HEK293 (cell line): ENCODE results near the gene ADCK2.

ENCODE experiments used
- CTCF ChIA-PET: fragments of 350-600 bp; formaldehyde crosslinking; extraction: SDS; loops from one replicate; lab custom pipeline; 2021; ENCODE audit warnings: antibody characterized with exemption; lab: Yijun Ruan, JAX
- POLR2A ChIA-PET: fragments of 300-600 bp; formaldehyde crosslinking; extraction: SDS; loops from one replicate; lab custom pipeline; 2020; ENCODE audit warnings: antibody characterized with exemption, inconsistent platforms; lab: Yijun Ruan, JAX
- H3K27ac ChIP-seq: fragments of 200-500 bp; sonication (Bioruptor generic); 2 replicates; pipeline ENCODE4 v1.5.1; 2014; ENCODE audit warnings: low read depth, low read length, control low read depth, inconsistent platforms; ENCODE audit errors: extremely low read depth
- H3K36me3 ChIP-seq, 2 experiments: fragments of 200-500 bp in 1 of 2; sonication (Bioruptor generic) in 1 of 2; 1 replicate in 1 of 2; 2 replicates in 1 of 2; pipeline ENCODE4 v1.5.1; 2014 to 2017; ENCODE audit warnings: inconsistent platforms in 2 of 2, low read length in 2 of 2; ENCODE audit not compliant: control insufficient read depth in 2 of 2, insufficient read depth in 1 of 2
- H3K4me1 ChIP-seq: fragments of 200-500 bp; sonication (Bioruptor generic); 2 replicates; pipeline ENCODE4 v1.5.1; 2014; ENCODE audit warnings: mild to moderate bottlenecking, low read length, inconsistent platforms; ENCODE audit not compliant: control insufficient read depth, insufficient read depth
- H3K4me3 ChIP-seq: 2 replicates; pipeline ENCODE4 v1.5.1; 2011; ENCODE audit warnings: low read depth, mild to moderate bottlenecking, control low read depth, low read length, moderate library complexity
- H3K9me3 ChIP-seq: fragments of 200-500 bp; sonication (Bioruptor generic); 2 replicates; pipeline ENCODE4 v1.5.1; 2014; ENCODE audit warnings: low read depth, low read length, inconsistent platforms; ENCODE audit not compliant: control insufficient read depth, insufficient read depth
- EGR2 ChIP-seq: fragments of 450-650 bp; formaldehyde crosslinking; IDR thresholded peaks from 2 replicates; pipeline ENCODE4 v1.5.1; 2016; ENCODE audit warnings: low read depth, missing biosample characterization, missing genetic modification characterization
- GLIS1 ChIP-seq: fragments of 450-650 bp; formaldehyde crosslinking; IDR thresholded peaks from 2 replicates; pipeline ENCODE4 v1.5.1; 2016; ENCODE audit warnings: missing biosample characterization, missing genetic modification characterization
- IKZF3 ChIP-seq: fragments of 450-650 bp; IDR thresholded peaks from 2 replicates; pipeline ENCODE4 v1.5.0; 2018; ENCODE audit warnings: missing biosample characterization, mild to moderate bottlenecking, missing genetic modification characterization, moderate library complexity
- RBAK ChIP-seq: fragments of 450-650 bp; formaldehyde crosslinking; IDR thresholded peaks from 2 replicates; pipeline ENCODE4 v1.5.1; 2016; ENCODE audit warnings: missing biosample characterization, missing genetic modification characterization
- ZBTB1 ChIP-seq: fragments of 450-650 bp; formaldehyde crosslinking; IDR thresholded peaks from 2 replicates; pipeline ENCODE4 v1.5.1; 2016; ENCODE audit warnings: missing biosample characterization, missing genetic modification characterization
- ZBTB17 ChIP-seq: fragments of 450-650 bp; formaldehyde crosslinking; IDR thresholded peaks from 2 replicates; pipeline ENCODE4 v1.5.1; 2016; ENCODE audit warnings: missing biosample characterization, missing genetic modification characterization
- ZFHX2 ChIP-seq: fragments of 450-650 bp; formaldehyde crosslinking; conservative IDR thresholded peaks from 2 replicates; pipeline ENCODE4 v1.5.1; 2016; ENCODE audit warnings: missing biosample characterization, missing genetic modification characterization
- ZNF140 ChIP-seq: fragments of 450-650 bp; formaldehyde crosslinking; IDR thresholded peaks from 2 replicates; pipeline ENCODE4 v1.5.1; 2016; ENCODE audit warnings: missing biosample characterization, missing genetic modification characterization
- ZNF16 ChIP-seq: fragments of 450-650 bp; formaldehyde crosslinking; IDR thresholded peaks from 2 replicates; pipeline ENCODE4 v1.5.1; 2016; ENCODE audit warnings: low read depth, missing biosample characterization, missing genetic modification characterization
- ZNF335 ChIP-seq: fragments of 450-650 bp; formaldehyde crosslinking; conservative IDR thresholded peaks from 2 replicates; pipeline ENCODE4 v1.5.1; 2016; ENCODE audit warnings: missing biosample characterization, missing genetic modification characterization
- ZNF366 ChIP-seq: fragments of 450-650 bp; formaldehyde crosslinking; conservative IDR thresholded peaks from 2 replicates; pipeline ENCODE4 v1.5.1; 2016; ENCODE audit warnings: missing biosample characterization, missing genetic modification characterization
- ZNF501 ChIP-seq: fragments of 450-650 bp; formaldehyde crosslinking; IDR thresholded peaks from 2 replicates; pipeline ENCODE4 v1.5.1; 2016; ENCODE audit warnings: missing biosample characterization, missing genetic modification characterization
- ZNF776 ChIP-seq: fragments of 450-650 bp; formaldehyde crosslinking; IDR thresholded peaks from 2 replicates; pipeline ENCODE4 v1.5.0; 2017; ENCODE audit warnings: missing biosample characterization, missing genetic modification characterization, borderline replicate concordance
- ZSCAN23 ChIP-seq: fragments of 450-650 bp; formaldehyde crosslinking; IDR thresholded peaks from 2 replicates; pipeline ENCODE4 v1.5.1; 2016; ENCODE audit warnings: missing biosample characterization, missing genetic modification characterization
- TF ChIP-seq, protein P1 (sequence below): fragments of 450-650 bp; formaldehyde crosslinking; IDR thresholded peaks from 2 replicates; pipeline ENCODE4 v1.5.1; 2017; ENCODE audit warnings: missing biosample characterization, missing genetic modification characterization
- TF ChIP-seq, protein P2 (sequence below): IDR thresholded peaks from 2 replicates; pipeline ENCODE4 v1.6.1; 2011; ENCODE audit warnings: mild to moderate bottlenecking, low read depth, low read length, borderline replicate concordance
- TF ChIP-seq, protein P3 (sequence below): fragments of 450-650 bp; formaldehyde crosslinking; IDR thresholded peaks from 2 replicates; pipeline ENCODE4 v1.5.1; 2016; ENCODE audit warnings: missing biosample characterization, missing genetic modification characterization
- TF ChIP-seq, protein P4 (sequence below): fragments of 450-650 bp; formaldehyde crosslinking; IDR thresholded peaks from 2 replicates; pipeline ENCODE4 v1.5.1; 2016; ENCODE audit warnings: missing biosample characterization, missing genetic modification characterization

The ADCK2 gene

DNA sequence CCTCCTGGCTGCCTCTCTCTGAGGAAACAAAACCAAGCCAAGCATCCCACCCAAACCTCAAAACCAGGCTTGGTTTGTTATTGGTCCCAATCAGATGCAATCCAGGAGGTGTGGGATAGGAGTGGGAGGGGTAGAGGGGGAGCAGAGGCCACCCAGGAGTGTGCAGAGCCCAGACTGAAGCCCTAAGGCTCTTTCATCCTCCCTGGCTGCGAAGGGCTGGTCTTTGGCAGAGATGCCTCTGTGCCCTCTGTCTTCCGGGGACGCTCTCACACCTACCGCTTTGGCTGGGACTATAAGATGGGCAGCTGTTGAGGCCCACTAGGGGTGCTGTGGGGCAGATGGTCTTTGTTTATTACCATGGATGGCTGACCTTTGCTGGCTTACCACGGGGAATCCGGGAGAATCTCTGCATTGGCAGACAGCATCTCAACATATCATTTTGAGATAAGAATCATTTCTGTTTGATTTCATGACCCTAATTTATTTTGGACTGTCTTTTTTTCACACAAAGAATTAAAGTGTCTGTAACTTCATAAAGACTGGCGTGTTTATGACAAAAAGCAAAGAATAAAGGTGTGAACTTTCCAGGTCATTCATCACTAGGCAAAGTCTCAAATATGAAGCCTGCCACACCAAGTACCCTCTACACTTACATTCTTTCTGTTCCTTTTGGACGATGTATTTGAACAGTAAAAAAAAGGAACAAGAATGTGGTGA lies 25.7 kb upstream of the ADCK2 start:
- H3K36me3 ChIP-seq: no peaks in the 10 kb centered on the region
- no peak for TF ChIP-seq ZBTB1
- TF ChIP-seq ZNF501 (tag by site-specific recombination): 0 out of 2 replicates have a peak, but pooled peaks have one; percentile 21
- TF ChIP-seq EGR2: peak; percentile 93
- TF ChIP-seq ZBTB17 (tag by site-specific recombination): peak; percentile 55
- TF ChIP-seq ZNF776 (tag by site-specific recombination): no peak
- no peak for TF ChIP-seq ZNF335 (tag by site-specific recombination)
- TF ChIP-seq, protein P1, sequence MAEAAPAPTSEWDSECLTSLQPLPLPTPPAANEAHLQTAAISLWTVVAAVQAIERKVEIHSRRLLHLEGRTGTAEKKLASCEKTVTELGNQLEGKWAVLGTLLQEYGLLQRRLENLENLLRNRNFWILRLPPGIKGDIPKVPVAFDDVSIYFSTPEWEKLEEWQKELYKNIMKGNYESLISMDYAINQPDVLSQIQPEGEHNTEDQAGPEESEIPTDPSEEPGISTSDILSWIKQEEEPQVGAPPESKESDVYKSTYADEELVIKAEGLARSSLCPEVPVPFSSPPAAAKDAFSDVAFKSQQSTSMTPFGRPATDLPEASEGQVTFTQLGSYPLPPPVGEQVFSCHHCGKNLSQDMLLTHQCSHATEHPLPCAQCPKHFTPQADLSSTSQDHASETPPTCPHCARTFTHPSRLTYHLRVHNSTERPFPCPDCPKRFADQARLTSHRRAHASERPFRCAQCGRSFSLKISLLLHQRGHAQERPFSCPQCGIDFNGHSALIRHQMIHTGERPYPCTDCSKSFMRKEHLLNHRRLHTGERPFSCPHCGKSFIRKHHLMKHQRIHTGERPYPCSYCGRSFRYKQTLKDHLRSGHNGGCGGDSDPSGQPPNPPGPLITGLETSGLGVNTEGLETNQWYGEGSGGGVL (tag by site-specific recombination): peak; percentile 36; the same call in 1 of the 2 replicates
- peak; percentile 87 for TF ChIP-seq ZFHX2 (tag by site-specific recombination)
- peak; percentile 66 for TF ChIP-seq GLIS1 (tag by site-specific recombination)
- TF ChIP-seq, protein P2, sequence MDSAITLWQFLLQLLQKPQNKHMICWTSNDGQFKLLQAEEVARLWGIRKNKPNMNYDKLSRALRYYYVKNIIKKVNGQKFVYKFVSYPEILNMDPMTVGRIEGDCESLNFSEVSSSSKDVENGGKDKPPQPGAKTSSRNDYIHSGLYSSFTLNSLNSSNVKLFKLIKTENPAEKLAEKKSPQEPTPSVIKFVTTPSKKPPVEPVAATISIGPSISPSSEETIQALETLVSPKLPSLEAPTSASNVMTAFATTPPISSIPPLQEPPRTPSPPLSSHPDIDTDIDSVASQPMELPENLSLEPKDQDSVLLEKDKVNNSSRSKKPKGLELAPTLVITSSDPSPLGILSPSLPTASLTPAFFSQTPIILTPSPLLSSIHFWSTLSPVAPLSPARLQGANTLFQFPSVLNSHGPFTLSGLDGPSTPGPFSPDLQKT: no peak
- 0 out of 2 replicates have a peak, but pooled peaks have one; percentile 13 for TF ChIP-seq ZNF366 (tag by site-specific recombination)
- TF ChIP-seq IKZF3 (tag by site-specific recombination): 0 out of 2 replicates have a peak, but pooled peaks have one; percentile 24
- TF ChIP-seq ZNF16: no peak
- TF ChIP-seq, protein P3, sequence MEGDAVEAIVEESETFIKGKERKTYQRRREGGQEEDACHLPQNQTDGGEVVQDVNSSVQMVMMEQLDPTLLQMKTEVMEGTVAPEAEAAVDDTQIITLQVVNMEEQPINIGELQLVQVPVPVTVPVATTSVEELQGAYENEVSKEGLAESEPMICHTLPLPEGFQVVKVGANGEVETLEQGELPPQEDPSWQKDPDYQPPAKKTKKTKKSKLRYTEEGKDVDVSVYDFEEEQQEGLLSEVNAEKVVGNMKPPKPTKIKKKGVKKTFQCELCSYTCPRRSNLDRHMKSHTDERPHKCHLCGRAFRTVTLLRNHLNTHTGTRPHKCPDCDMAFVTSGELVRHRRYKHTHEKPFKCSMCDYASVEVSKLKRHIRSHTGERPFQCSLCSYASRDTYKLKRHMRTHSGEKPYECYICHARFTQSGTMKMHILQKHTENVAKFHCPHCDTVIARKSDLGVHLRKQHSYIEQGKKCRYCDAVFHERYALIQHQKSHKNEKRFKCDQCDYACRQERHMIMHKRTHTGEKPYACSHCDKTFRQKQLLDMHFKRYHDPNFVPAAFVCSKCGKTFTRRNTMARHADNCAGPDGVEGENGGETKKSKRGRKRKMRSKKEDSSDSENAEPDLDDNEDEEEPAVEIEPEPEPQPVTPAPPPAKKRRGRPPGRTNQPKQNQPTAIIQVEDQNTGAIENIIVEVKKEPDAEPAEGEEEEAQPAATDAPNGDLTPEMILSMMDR: peak; percentile 85
- no peak overlapping the region for H3K4me3 ChIP-seq
- H3K27ac ChIP-seq: no peak overlapping the region
- H3K4me1 ChIP-seq: no peaks in the 10 kb centered on the region
- POLR2A ChIA-PET: interaction anchor here (1.2 kb wide), 1 partner anchor 20 kb away, joined by 4 read pairs; no protein-coding TSS in a partner anchor
- no peaks in the 10 kb centered on the region for H3K9me3 ChIP-seq
- CTCF ChIA-PET: interaction anchor here (0.6 to 4.3 kb wide), 16 partner anchors 9 to 1196 kb away, joined by 3 to 25 read pairs (median 4); no protein-coding TSS in a partner anchor

DNA sequence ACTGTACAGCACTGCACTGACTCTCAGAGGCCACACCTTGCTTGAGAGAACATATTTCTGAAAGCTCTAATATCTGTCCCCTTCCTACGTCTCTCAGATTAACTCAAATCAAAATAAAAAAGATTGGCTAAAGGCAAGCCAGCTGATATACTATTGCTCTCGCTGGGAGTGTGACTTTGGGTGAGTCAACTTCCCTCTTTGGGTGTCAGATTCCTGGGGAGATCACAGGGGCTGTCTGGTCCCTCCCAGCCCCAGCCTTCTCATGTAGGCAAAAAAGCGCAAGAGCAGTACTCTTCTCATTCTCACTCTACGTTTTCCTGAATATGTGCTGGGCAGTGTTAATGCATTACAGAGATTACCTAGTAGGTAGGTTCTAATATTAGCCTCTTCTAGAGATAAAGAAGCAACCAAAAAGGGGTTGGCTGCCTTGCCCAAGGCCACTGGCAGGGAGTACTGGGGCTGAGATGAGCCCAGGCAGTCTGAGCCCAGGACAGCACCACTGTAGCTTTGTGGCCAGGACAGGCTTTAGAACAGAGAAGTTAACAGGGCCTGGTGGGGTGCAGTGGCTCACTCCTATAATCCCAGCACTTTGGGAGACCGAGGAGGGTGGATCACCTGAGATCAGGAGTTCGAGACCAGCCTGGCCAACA lies 23.1 kb upstream of the ADCK2 start:
- no peak overlapping the region for H3K4me3 ChIP-seq
- no peaks in the 10 kb centered on the region for H3K4me1 ChIP-seq
- TF ChIP-seq ZNF140: no peak
- TF ChIP-seq ZSCAN23 (tag by site-specific recombination): no peak
- TF ChIP-seq, protein P4, sequence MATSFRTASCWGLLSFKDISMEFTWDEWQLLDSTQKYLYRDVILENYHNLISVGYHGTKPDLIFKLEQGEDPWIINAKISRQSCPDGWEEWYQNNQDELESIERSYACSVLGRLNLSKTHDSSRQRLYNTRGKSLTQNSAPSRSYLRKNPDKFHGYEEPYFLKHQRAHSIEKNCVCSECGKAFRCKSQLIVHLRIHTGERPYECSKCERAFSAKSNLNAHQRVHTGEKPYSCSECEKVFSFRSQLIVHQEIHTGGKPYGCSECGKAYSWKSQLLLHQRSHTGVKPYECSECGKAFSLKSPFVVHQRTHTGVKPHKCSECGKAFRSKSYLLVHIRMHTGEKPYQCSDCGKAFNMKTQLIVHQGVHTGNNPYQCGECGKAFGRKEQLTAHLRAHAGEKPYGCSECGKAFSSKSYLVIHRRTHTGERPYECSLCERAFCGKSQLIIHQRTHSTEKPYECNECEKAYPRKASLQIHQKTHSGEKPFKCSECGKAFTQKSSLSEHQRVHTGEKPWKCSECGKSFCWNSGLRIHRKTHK (tag by site-specific recombination): peak; percentile 64; the same call in 1 of the 2 replicates
- no peak for TF ChIP-seq RBAK
- no peaks in the 10 kb centered on the region for H3K36me3 ChIP-seq
- H3K27ac ChIP-seq: no peak overlapping the region
- no peaks in the 10 kb centered on the region for H3K9me3 ChIP-seq
- ChIA-PET CTCF (interaction anchor here (0.6 to 4.3 kb wide), 5 partner anchors 113 to 225 kb away, joined by 3 to 25 read pairs (median 4); no protein-coding TSS in a partner anchor), POLR2A (interaction anchor here (0.6 kb wide), 1 partner anchor 13 kb away, joined by 3 read pairs; no protein-coding TSS in a partner anchor)
